DMS 273 (cell line): ENCODE measurements around the gene ZNF385B.

Experiments
- DNase-seq: peaks from one replicate; lab custom pipeline; 2025; ENCODE audit not compliant: unreplicated experiment; lab: John Stamatoyannopoulos, UW

ZNF385B gene

GRCh38 chr2:179691235-179691634 lies 170.2 kb downstream of the ZNF385B start:
- no peak for DNase-seq

- DNase-seq, result no peak
Observed at GRCh38 chr2:179686718-179687342, 174.6 kb downstream of the ZNF385B start.

DNA sequence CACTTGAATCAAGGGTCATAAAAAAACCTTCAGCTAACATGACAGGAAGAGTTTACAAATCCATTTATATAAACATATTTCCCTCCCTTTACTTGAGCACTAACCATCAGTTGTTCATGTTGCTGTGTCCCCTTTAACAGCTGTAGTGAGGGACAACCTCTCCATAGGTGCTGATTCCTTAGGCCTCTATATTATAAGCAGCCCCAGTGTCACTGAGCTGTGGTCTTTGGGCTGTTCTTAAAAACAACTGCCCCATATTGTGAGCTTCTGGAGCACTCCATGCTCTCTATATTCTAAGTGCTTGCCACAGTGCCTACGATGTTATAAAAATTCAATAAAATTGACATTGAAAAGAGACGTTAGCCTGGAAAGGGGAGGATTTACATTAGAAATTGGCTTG lies 175.3 kb downstream of the ZNF385B start:
- no peak for DNase-seq

DNA sequence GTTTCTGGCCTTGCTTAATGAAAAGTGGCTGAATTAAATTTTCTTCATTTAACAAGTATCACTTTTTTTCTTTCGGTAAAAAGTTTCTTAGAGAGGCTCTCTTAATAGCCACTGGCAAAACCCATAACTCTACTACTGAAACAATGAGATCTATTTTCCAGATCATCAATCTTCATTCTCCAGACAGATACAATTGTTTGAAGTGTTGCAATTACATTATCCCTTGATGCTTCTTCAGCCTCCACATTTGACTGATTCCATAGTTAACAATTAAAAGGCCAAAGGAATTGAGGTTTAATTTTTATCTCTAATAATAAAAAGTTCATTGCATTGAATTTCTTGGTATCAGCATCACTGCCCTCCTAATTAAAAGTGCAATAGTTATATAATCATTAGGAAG lies 176.3 kb downstream of the ZNF385B start:
- DNase-seq, result no peak

DNA sequence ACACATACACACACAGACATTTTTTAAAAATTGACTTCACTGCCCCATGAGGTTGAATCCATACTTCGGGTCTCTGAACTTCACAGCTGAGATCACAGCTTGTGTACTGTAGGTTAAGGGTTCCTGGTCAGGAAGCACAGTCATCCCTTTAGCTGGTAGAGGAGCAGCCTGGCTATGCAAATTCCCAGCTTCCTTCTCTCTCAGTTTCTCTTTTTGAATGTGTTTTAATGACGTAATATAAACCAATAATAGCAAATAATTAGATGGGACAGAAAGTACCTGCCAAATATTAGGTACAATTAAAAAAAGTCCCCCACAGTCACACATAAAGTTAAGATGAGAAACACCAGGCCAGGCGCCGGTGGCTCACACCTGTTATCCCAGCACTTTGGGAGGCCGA lies 178.7 kb downstream of the ZNF385B start:
- DNase-seq, result no peak

DNA sequence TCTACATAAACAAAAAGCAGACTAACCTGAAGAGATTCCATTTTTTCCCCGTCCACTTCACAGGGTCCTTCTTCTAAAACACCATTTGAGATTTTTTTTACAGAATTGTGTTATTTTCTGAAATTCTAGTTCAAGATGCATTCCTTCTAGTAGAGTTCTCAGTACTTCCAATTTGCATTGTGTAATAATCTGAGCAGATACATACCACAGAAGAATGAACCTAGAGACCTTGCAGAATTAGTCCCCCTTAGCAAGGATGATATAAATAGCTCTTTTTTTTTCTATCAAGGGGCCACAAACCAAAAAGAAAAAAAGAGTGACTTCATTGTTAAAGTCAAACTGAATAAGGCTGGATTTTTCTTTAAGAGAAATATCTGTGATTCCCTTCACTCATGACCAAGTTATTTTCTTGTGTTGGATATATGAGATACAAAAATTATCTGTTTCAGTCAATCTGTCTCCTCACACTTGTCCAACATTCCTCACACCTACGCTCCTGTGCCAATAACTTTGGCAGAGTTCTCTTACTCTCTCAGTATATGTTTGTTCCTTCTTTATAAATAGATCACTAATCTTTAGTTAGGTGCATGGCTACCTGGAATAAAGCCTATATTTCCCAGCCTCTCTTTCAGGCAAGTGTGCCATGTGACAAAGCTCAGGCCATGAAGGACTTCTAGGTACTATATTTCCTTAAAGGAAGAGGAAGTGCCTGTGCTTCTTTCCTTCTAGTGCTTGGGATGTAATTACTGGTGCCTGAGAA lies 183.5 kb downstream of the ZNF385B start:
- no peak for DNase-seq

DNA sequence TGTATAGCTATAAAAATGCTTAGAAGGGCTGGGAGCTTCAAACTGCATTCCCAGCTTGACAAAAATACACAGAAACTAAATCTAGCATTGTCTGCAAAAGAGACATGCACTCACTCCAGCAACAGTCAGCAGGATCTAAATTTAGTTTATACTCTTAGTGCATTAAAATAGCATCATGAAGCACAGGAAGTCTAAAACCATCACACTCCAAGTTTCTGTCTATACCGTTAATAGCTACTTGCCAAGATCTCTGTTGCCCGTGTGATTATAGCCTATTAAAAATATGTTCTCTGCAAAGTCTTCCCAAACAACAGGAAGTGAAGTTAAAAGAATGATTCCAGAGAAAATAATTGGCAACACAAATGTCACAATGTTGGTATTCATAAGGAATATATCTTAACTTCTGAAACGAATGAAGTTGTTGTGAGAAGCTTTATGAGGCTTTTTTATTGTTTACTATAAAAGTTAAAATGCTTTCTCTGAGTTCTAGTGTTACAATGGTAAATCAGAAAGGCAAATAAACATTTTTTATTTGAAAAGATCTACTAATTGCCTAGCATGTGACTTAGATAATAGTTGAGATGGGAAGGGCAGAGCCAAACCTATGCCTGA lies 184.2 kb downstream of the ZNF385B start:
- no peak for DNase-seq

DNA sequence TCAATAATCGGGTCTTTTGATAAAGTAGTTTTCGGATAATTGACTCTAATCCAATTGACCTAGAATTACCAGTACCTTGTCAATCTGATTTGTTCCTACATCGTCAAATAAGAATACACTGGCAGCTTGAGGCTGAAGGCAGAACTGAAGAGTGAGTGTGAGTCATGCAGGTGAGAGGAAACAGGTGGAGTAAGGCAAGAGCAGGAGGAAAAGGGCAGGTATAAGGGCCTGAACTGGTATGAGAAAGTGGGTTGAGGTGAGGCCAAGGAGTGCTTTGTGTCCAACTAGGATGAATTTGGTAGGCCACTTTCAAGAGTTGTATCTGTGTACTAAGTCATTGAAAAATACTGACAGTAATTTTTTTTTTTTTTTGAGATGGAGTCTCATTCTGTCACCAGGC lies 186.0 kb downstream of the ZNF385B start:
- DNase-seq, result no peak

GRCh38 chr2:179671043-179671981 lies 190.1 kb downstream of the ZNF385B start:
- DNase-seq, result no peak

- no peak for DNase-seq
Observed at GRCh38 chr2:179669196-179669595, 192.2 kb downstream of the ZNF385B start.

DNA sequence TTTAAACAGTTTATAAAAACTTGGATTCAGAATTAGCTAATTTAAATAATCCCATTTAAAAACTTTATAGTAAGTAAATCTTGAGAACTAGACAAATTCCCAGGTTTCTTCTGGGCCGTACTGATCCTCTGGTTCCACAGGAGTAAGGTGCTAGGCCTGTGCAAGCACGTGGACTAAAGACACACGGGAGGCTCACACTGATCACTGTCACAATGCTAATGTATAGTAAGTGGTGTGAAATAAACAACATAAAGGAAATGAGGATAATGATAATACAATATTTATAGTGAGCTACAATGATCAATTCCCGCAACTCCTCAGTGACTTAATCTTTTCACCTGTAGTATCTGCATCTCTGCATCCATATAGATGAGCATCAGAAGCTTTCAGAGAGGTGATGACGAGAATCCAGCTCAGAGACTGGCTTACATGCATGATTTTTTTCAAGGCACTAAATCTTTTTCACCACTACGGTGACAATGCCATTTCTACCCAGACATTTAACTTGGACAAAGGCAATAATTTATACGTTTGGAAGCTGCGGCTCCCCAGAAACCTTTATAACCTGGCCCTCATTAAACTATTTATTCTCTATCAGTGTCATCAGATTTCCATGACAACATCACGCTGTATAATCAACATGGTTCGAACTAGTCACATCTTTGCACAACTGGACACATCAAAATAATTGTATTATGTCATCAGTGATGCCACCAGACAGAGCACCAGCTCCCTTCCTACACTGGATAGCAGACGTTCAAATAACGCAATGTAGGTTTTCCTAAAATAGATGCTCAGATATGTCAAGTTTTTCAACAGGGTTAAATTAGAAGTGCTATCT lies 196.2 kb downstream of the ZNF385B start:
- DNase-seq, result no peak

GRCh38 chr2:179661986-179662385 lies 199.4 kb downstream of the ZNF385B start:
- DNase-seq, result no peak

GRCh38 chr2:179657068-179657595 lies 204.3 kb downstream of the ZNF385B start:
- DNase-seq, result no peak

DNA sequence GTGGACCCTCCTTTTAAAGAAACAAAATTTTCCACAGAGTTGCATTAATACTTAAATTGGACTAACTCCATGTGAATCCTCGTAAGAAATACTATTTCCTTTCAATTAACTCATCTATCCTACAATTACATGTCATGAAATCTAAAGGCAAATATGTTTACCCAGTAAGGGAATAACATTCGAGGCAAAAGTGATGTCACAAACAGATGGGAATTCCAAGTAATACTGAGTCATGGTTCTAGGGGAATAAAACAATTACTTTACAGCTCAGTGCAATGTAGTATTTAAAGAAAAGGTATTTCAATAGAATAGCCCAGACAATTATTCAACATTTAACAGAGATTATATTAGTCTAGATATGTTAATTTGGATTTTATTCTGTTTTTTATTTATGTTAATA lies 205.8 kb downstream of the ZNF385B start:
- DNase-seq, result no peak

DNA sequence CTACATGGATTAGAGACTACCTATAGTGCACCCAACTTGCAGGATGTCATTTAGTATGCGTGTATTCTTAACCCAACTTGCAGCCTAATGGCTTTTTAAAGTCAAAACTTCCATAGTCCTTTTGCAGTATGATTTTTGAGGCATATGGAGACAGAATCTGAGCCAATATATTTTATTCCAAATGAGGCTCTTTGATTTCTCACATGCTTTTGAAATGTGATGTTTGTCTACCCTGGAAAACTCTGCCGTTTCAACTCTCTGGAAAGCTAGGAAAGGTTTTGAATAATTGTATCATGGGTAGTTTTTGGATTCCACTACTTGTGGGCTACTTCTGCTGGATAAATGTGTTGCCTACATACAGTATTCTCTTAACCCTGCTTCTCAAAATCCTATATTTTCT lies 206.6 kb downstream of the ZNF385B start:
- no peak for DNase-seq

GRCh38 chr2:179652296-179652695 lies 209.1 kb downstream of the ZNF385B start:
- DNase-seq, result no peak

GRCh38 chr2:179650420-179650819 lies 211.0 kb downstream of the ZNF385B start:
- no peak for DNase-seq

DNA sequence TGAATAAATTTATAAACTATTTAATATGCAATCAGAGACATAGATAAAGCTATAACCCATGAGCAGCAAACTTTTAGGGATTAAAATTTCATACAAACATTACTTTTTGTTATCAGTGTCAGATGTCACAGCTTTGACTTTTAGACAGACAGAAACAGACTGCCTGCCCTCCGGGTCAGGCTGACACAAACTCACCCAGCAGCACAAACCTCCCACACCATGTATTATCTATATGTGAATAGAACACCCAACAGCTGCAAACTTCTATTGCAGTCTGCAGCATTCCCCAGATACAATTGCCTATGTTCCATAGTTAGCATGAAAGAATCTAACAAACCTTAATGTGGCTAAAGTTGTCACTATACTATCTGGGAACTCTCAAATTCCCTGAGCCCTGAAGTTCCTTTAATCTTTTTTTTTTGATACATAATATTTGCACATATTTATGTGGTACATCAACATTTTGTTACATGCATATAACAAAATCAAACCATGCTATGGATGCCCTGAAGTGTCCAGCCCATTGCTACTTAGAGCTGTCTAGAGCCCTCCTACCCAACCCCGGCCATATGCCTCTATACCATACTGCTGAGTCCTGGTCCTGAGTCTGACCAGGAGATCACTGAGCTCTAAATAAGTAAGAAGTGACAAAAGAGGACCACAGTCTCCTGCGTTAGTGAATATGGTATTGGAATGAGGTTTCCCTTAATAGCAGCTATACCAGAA lies 214.4 kb downstream of the ZNF385B start:
- no peak for DNase-seq

- DNase-seq, result no peak
Observed at GRCh38 chr2:179646173-179646769, 215.1 kb downstream of the ZNF385B start.
